ENCODE results near the gene DCTN3. TPM values are rescaled to one million over a fixed set of nuclear protein-coding genes. Genes with fewer than 3 reads are reported as not detected.

Gene DCTN3
- total and polyA plus RNA-seq, 12 donors = 46.6 to 163 (median 95.3) TPM

- intact Hi-C loops (cut with DNase I) = no loop called here
- H3K36me3 ChIP-seq (replicated peaks in 1 of 2) = no peaks in the 10 kb centered on the region
These were observed 44.2 kb upstream of the DCTN3 start for GRCh38 chr9:34664281-34665066.

GRCh38 chr9:34663303-34663605 is 43.0 kb upstream of the DCTN3 start:
- TF ChIP-seq CTCF (IDR thresholded peaks at IDR 0.05) (no peak), POLR2A (IDR thresholded peaks at IDR 0.05) (no peak)
- no peaks in the 10 kb centered on the region for H3K27me3 ChIP-seq
- intact Hi-C loops (cut with DNase I) = no loop called here
- no peak overlapping the region for H3K27ac ChIP-seq
- H3K4me1 ChIP-seq (replicated peaks in 1 of 2) = peaks cover 7 to 17% of the 10 kb centered on the region in 2 donors
- no peaks in the 10 kb centered on the region for H3K9me3 ChIP-seq (replicated peaks in 1 of 3)
- H3K36me3 ChIP-seq (replicated peaks in 1 of 2) = no peaks in the 10 kb centered on the region
- DNase-seq = no peak
- H3K4me3 ChIP-seq = no peak overlapping the region

More at GRCh38 chr9:34664281-34665066, 44.2 kb upstream of the DCTN3 start:
- Histone ChIP-seq H3K4me1 (replicated peaks in 1 of 2) (peaks cover 7 to 17% of the 10 kb centered on the region in 2 donors), H3K4me3 (peak overlapping the region in 2 of 4 donors; percentile 53 to 79), H3K27ac (peak overlapping the region; percentile 48 to 99 (median 92)), H3K27me3 (no peaks in the 10 kb centered on the region), H3K9me3 (replicated peaks in 1 of 3) (no peaks in the 10 kb centered on the region)
- TF ChIP-seq CTCF (IDR thresholded peaks at IDR 0.05) (peak; percentile 61 to 91 (median 72)), POLR2A (IDR thresholded peaks at IDR 0.05) (no peak)
- WGBS, 4 donors = 23 to 43% (median 28%) methylated on average over 13 to 18 of the region's 18 CpGs
- DNase-seq = peak; percentile 68 to 92 (median 84)

- DNase-seq = no peak
- H3K36me3 ChIP-seq (replicated peaks in 1 of 2) = no peaks in the 10 kb centered on the region
- no peak for TF ChIP-seq CTCF (IDR thresholded peaks at IDR 0.05)
- TF ChIP-seq POLR2A (IDR thresholded peaks at IDR 0.05) = no peak
- intact Hi-C loops (cut with DNase I) = no loop called here
- WGBS, 4 donors = 83 to 98% (median 89%) methylated on average over 4 of the region's 4 CpGs
- no peak within 1 kb of the TSS for H3K27ac ChIP-seq
- H3K4me1 ChIP-seq (replicated peaks in 1 of 2) = peaks cover 7 to 17% of the 10 kb centered on the region in 2 donors
- H3K4me3 ChIP-seq = no peak within 1 kb of the TSS
- H3K9me3 ChIP-seq (replicated peaks in 1 of 3) = no peaks in the 10 kb centered on the region
- H3K27me3 ChIP-seq = no peaks in the 10 kb centered on the region
These were observed 42.4 kb upstream of the DCTN3 start, which contains the start of gene CCL27 for GRCh38 chr9:34662526-34663302. CCL27 (minus strand) TSS chr9:34662657; CDS start chr9:34662633, 24 bp downstream.

GRCh38 chr9:34659592-34660253 is 39.4 kb upstream of the DCTN3 start:
- no peak overlapping the region for H3K4me3 ChIP-seq
- H3K4me1 ChIP-seq (replicated peaks in 1 of 2) = peaks cover 4 to 5% of the 10 kb centered on the region in 2 donors
- H3K9me3 ChIP-seq (replicated peaks in 1 of 3) = no peaks in the 10 kb centered on the region
- intact Hi-C loops (cut with DNase I) = loop anchor here in 1 of 2 donors (10.0 kb wide), 1 partner anchor 45 kb away; no protein-coding TSS in a partner anchor
- TF ChIP-seq CTCF (IDR thresholded peaks at IDR 0.05) (no peak), POLR2A (IDR thresholded peaks at IDR 0.05) (no peak)
- no peaks in the 10 kb centered on the region for H3K27me3 ChIP-seq
- no peaks in the 10 kb centered on the region for H3K36me3 ChIP-seq (replicated peaks in 1 of 2)
- no peak overlapping the region for H3K27ac ChIP-seq
- 87 to 95% (median 94%) methylated on average over 4 to 8 of the region's 8 CpGs for WGBS, 4 donors
- no peak for DNase-seq
